HCT116 (cell line): Measurements from ENCODE around the gene PAPOLB. TPM values are rescaled to one million over a fixed set of nuclear protein-coding genes. Genes with fewer than 3 reads are reported as not detected.
A peak's percentile ranks its signal among the peaks of the same experiment; 100 is the strongest.

Experiments
- ATAC-seq: fragments of 200-7000 bp; cut with Tn5 transposase; 2 replicates; pipeline ENCODE4 v1.9.1; 2020; ENCODE audit warnings: mild to moderate bottlenecking, moderate library complexity
- BruUV-seq: library from RNA; stranded (reverse); fragments of 400-500 nt; replicated peaks from 2 replicates; lab custom pipeline; 2021; lab: Mats Ljungman, UMichigan
- CTCF ChIA-PET: fragments of 300-600 bp; sonication (Branson Sonifier 250); formaldehyde crosslinking; loops from one replicate; lab custom pipeline; 2021; ENCODE audit warnings: antibody characterized with exemption; lab: Charles Lee
- POLR2A ChIA-PET: fragments of 300-600, 350-600 bp; sonication (Branson Sonifier 250); formaldehyde crosslinking; loops from one replicate; lab custom pipeline; 2021; ENCODE audit warnings: antibody characterized with exemption; lab: Charles Lee
- RAD21 ChIA-PET, 2 experiments: fragments of 300-600 bp; sonication (Branson Sonifier 250); formaldehyde crosslinking; loops; one replicate each; lab custom pipeline; 2023; ENCODE audit warnings: low total read pairs in 2 of 2; ENCODE audit not compliant: uncharacterized antibody in 2 of 2, unreplicated experiment in 2 of 2, low non-redundant PET in 1 of 2; lab: Charles Lee
- DNase-seq: peaks from one replicate; pipeline ENCODE4 v3.0.0-alpha.2; 2010; ENCODE audit warnings: low read depth, low spot score
- H2AFZ ChIP-seq: fragments of 200-600 bp; shearing (Covaris generic), sonication (generic); 2 replicates; pipeline ENCODE4 v1.6.1; 2017; ENCODE audit warnings: low read depth, mixed run types, mixed read lengths, antibody characterized with exemption, low read length; ENCODE audit not compliant: poor library complexity, severe bottlenecking
- H3K27ac ChIP-seq: 2 replicates; pipeline ENCODE4 v1.5.1; 2012; ENCODE audit warnings: low read depth, low read length
- H3K27me3 ChIP-seq: fragments of 200-600 bp; sonication (generic); 2 replicates; pipeline ENCODE4 v1.6.1; 2016; ENCODE audit warnings: mixed run types, low read length, mixed read lengths; ENCODE audit not compliant: insufficient read depth
- H3K36me3 ChIP-seq, 2 experiments: fragments of 200-500 bp in 1 of 2; fragments of 200-600 bp in 1 of 2; sonication (Bioruptor generic) in 1 of 2; sonication (generic) in 1 of 2; 2 replicates each; pipeline versions ENCODE4 v1.5.1 to v1.6.1; 2014 to 2016; ENCODE audit warnings: low read length in 2 of 2, inconsistent platforms in 1 of 2, mixed read lengths in 1 of 2, mixed run types in 1 of 2; ENCODE audit not compliant: insufficient read depth in 2 of 2, control insufficient read depth in 1 of 2
- H3K4me1 ChIP-seq, 2 experiments: fragments of 200-600 bp in 1 of 2; sonication (generic) in 1 of 2; 2 replicates each; pipeline versions ENCODE4 v1.5.1 to v1.6.1; 2012 to 2017; ENCODE audit warnings: low read length in 2 of 2, inconsistent platforms in 1 of 2, mild to moderate bottlenecking in 1 of 2, mixed read lengths in 1 of 2, mixed run types in 1 of 2, moderate library complexity in 1 of 2; ENCODE audit not compliant: insufficient read depth in 2 of 2, control insufficient read depth in 1 of 2
- H3K4me2 ChIP-seq: fragments of 200-600 bp; sonication (generic); 2 replicates; pipeline ENCODE4 v1.6.1; 2017; ENCODE audit warnings: mixed run types, low read length, mixed read lengths
- H3K4me3 ChIP-seq, 2 experiments: fragments of 200-600 bp in 1 of 2; sonication (generic) in 1 of 2; replicated peaks in 1 of 2; 2 replicates each; pipeline ENCODE4 v1.5.1; 2011 to 2016; ENCODE audit warnings: low read length in 2 of 2, control low read depth in 1 of 2, low read depth in 1 of 2, mild to moderate bottlenecking in 1 of 2, mixed read lengths in 1 of 2, mixed run types in 1 of 2
- H3K79me2 ChIP-seq: fragments of 200-600 bp; sonication (generic); 2 replicates; pipeline ENCODE4 v1.6.1; 2017; ENCODE audit warnings: mild to moderate bottlenecking, mixed run types, low read length, moderate library complexity, mixed read lengths; ENCODE audit not compliant: insufficient read depth
- H3K9ac ChIP-seq: fragments of 200-600 bp; sonication (generic); 2 replicates; pipeline ENCODE4 v1.6.1; 2016; ENCODE audit warnings: low read length, mixed read lengths
- H3K9me2 ChIP-seq: fragments of 200-600 bp; sonication (generic), shearing (Covaris generic); 2 replicates; pipeline ENCODE4 v1.6.1; 2017; ENCODE audit warnings: mixed run types, mild to moderate bottlenecking, moderate library complexity; ENCODE audit not compliant: insufficient read depth
- H3K9me3 ChIP-seq, 2 experiments: fragments of 200-500 bp in 1 of 2; fragments of 200-600 bp in 1 of 2; sonication (Bioruptor generic) in 1 of 2; sonication (generic) in 1 of 2; 2 replicates each; pipeline ENCODE4 v1.6.1; 2014 to 2017; ENCODE audit warnings: low read length in 2 of 2, mixed read lengths in 2 of 2, inconsistent platforms in 1 of 2, low read depth in 1 of 2, mild to moderate bottlenecking in 1 of 2, mixed run types in 1 of 2, moderate library complexity in 1 of 2; ENCODE audit not compliant: control insufficient read depth in 1 of 2, insufficient read depth in 1 of 2
- H4K20me1 ChIP-seq: fragments of 200-600 bp; sonication (generic), shearing (Covaris generic); 2 replicates; pipeline ENCODE4 v1.6.1; 2017; ENCODE audit warnings: mixed run types, mild to moderate bottlenecking, moderate library complexity; ENCODE audit not compliant: insufficient read depth
- CBX3 ChIP-seq: IDR thresholded peaks from 2 replicates; pipeline ENCODE4 v1.6.1; 2012; ENCODE audit warnings: low read depth
- CEBPB ChIP-seq: IDR thresholded peaks from 2 replicates; pipeline ENCODE4 v1.6.1; 2012; ENCODE audit warnings: low read depth
- POLR2A ChIP-seq: IDR thresholded peaks from 2 replicates; pipeline ENCODE4 v1.7.0; 2011; ENCODE audit warnings: borderline replicate concordance; ENCODE audit not compliant: insufficient read depth, insufficient read length; ENCODE audit errors: extremely low read depth
- POLR2AphosphoS5 ChIP-seq: IDR thresholded peaks from 2 replicates; pipeline ENCODE4 v1.6.1; 2011; ENCODE audit warnings: mild to moderate bottlenecking, low read depth, low read length, moderate library complexity
- RAD21 ChIP-seq: IDR thresholded peaks from 2 replicates; pipeline ENCODE4 v1.6.1; 2012; ENCODE audit warnings: low read depth, mild to moderate bottlenecking
- SRF ChIP-seq: IDR thresholded peaks from 2 replicates; pipeline ENCODE4 v1.6.1; 2012; ENCODE audit warnings: low read depth
- TCF7L2 ChIP-seq: IDR thresholded peaks from 2 replicates; pipeline ENCODE4 v1.7.0; 2011; ENCODE audit warnings: borderline replicate concordance, inconsistent platforms; ENCODE audit not compliant: insufficient read depth, insufficient read length; ENCODE audit errors: extremely low read depth
- ZFX ChIP-seq: fragments of 450-650 bp; IDR thresholded peaks from 2 replicates; pipeline ENCODE4 v1.6.1; 2017
- intact Hi-C: fragments of 100-400 bp; cut with micrococcal nuclease; formaldehyde crosslinking; loops from 2 replicates; pipeline ENCODE4 v1.10.0; 2022
- total RNA-seq: library from RNA; stranded (reverse); gene quantifications from one replicate; pipeline ENCODE4 v1.2.1, GENCODE V29; 2021; ENCODE audit not compliant: unreplicated experiment
- TF ChIP-seq, protein P1 (sequence below), 3 experiments: fragments of 200-600 bp in 1 of 3; sonication (generic) in 1 of 3; IDR thresholded peaks in 2 of 3; conservative IDR thresholded peaks in 1 of 3; 2 replicates each; pipeline ENCODE4 v1.5.1; 2012 to 2017; ENCODE audit warnings: low read depth in 2 of 3, low read length in 2 of 3, antibody characterized with exemption in 1 of 3, borderline replicate concordance in 1 of 3, control low read depth in 1 of 3, mild to moderate bottlenecking in 1 of 3, mixed read lengths in 1 of 3, mixed run types in 1 of 3, moderate library complexity in 1 of 3; ENCODE audit not compliant: insufficient read depth in 1 of 3
- TF ChIP-seq, protein P2 (sequence below): IDR thresholded peaks from 2 replicates; pipeline ENCODE4 v1.6.1; 2012

Gene PAPOLB
- total RNA-seq, 1 experiment from 2014 or later = 0.20 TPM

DNA sequence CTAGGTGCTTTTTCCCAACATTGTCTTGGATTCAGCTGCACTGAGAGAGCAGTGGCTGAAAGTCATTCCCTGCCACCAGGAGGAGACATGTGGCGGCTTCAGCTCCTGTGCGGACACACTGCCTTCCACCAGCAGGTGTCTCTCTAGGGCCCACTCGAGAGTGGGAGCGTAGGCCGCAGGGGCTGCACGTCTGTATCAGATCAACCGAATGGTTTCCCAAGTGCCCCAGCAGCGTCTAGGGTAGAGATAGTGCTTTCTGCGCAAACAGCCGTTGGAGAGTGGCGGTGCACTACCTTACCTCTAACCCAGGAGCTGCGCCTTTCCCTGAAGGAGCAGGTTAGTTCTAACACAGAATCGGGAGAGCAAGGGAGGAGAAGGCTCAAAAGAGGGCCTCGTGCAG is 31.7 kb downstream of the PAPOLB start:
- intact Hi-C loops = loop anchor here (1.0 kb wide), 2 partner anchors 53 to 255 kb away; partner anchors contain the start of gene RADIL
- H3K9me3 ChIP-seq = no peaks in the 10 kb centered on the region
- CTCF ChIA-PET = interaction anchor here (1.0 to 2.4 kb wide), 6 partner anchors 12 to 259 kb away, joined by 3 to 14 read pairs (median 5); partner anchors contain the start of genes AP5Z1 and RADIL
- H3K9me2 ChIP-seq = no peaks in the 10 kb centered on the region
- H3K4me3 ChIP-seq = no peak overlapping the region
- H3K9ac ChIP-seq = no peak overlapping the region
- no peak overlapping the region for H3K27ac ChIP-seq
- no peaks in the 10 kb centered on the region for H4K20me1 ChIP-seq
- POLR2A ChIA-PET = no interaction called here
- no peaks in the 10 kb centered on the region for H3K79me2 ChIP-seq
- no peak overlapping the region for H3K4me2 ChIP-seq
- H3K4me1 ChIP-seq = no peaks in the 10 kb centered on the region
- H2AFZ ChIP-seq = no peak overlapping the region
- ATAC-seq (peak; percentile 98), DNase-seq (peak; percentile 41)
- BruUV-seq = no TSS peak
- TF ChIP-seq, protein P1, sequence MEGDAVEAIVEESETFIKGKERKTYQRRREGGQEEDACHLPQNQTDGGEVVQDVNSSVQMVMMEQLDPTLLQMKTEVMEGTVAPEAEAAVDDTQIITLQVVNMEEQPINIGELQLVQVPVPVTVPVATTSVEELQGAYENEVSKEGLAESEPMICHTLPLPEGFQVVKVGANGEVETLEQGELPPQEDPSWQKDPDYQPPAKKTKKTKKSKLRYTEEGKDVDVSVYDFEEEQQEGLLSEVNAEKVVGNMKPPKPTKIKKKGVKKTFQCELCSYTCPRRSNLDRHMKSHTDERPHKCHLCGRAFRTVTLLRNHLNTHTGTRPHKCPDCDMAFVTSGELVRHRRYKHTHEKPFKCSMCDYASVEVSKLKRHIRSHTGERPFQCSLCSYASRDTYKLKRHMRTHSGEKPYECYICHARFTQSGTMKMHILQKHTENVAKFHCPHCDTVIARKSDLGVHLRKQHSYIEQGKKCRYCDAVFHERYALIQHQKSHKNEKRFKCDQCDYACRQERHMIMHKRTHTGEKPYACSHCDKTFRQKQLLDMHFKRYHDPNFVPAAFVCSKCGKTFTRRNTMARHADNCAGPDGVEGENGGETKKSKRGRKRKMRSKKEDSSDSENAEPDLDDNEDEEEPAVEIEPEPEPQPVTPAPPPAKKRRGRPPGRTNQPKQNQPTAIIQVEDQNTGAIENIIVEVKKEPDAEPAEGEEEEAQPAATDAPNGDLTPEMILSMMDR (IDR thresholded peaks at IDR 0.05 in 2 of 3, conservative IDR thresholded peaks at IDR 0.05 in 1 of 3; ENCODE audit: borderline replicate concordance in 1 of 3, insufficient read depth in 1 of 3, low read depth in 2 of 3, low read length in 2 of 3) = peak; percentile 93 to 99 (median 97)
- no peak for TF ChIP-seq TCF7L2
- no peak for TF ChIP-seq POLR2A
- TF ChIP-seq RAD21 = peak; percentile 78
- TF ChIP-seq ZFX = no peak
- peak; percentile 30; the same call in 1 of the 2 replicates for TF ChIP-seq CBX3
- no peak for TF ChIP-seq CEBPB
- TF ChIP-seq POLR2AphosphoS5 = no peak
- no peak for TF ChIP-seq SRF
- TF ChIP-seq, protein P2, sequence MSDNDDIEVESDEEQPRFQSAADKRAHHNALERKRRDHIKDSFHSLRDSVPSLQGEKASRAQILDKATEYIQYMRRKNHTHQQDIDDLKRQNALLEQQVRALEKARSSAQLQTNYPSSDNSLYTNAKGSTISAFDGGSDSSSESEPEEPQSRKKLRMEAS = 0 out of 2 replicates have a peak, but pooled peaks have one; percentile 14
- no peaks in the 10 kb centered on the region for H3K27me3 ChIP-seq
- no peaks in the 10 kb centered on the region for H3K36me3 ChIP-seq
- RAD21 ChIA-PET = interaction anchor here (0.5 to 1.3 kb wide), 5 partner anchors 54 to 260 kb away, joined by 3 to 5 read pairs (median 3); partner anchors contain the start of gene RADIL (in 2 of the 2)
